ENCODE measurements around the gene CHRND. TPM values are rescaled to one million over a fixed set of nuclear protein-coding genes. Genes with fewer than 3 reads are reported as not detected.
A peak's percentile ranks its signal among the peaks of the same experiment; 100 is the strongest.

Gene CHRND
- total and polyA plus RNA-seq, 12 donors: 0.03 to 0.57 (median 0.17) TPM; not detected in 8

- no peaks in the 10 kb centered on the region for H3K36me3 ChIP-seq
- H3K4me1 ChIP-seq: peaks cover 5 to 39% (median 31%) of the 10 kb centered on the region in 9 donors
- H3K9me3 ChIP-seq: no peaks in the 10 kb centered on the region
- DNase-seq (peak; percentile 22 to 67), ATAC-seq (peak in 6 of 8 donors; percentile 33 to 68 (median 52))
- H3K4me3 ChIP-seq: peak overlapping the region in 9 of 10 donors; percentile 15 to 38 (median 23)
- intact Hi-C loops (cut with DNase I): loop anchor here (2.0 to 10.0 kb wide), 8 partner anchors 75 to 617 kb away; no protein-coding TSS in a partner anchor
- H3K27me3 ChIP-seq: peaks cover 20 to 85% (median 80%) of the 10 kb centered on the region in 7 donors
- TF ChIP-seq CTCF (IDR thresholded peaks at IDR 0.05): peak; percentile 81 to 95 (median 92)
- WGBS, 2 donors: 5 to 6% methylated on average over 55 to 66 of the region's 66 CpGs
- no peak overlapping the region for H3K27ac ChIP-seq
These were observed 3.9 kb upstream of the CHRND start for GRCh38 chr2:232521959-232522622.

- Histone ChIP-seq H3K4me1 (peaks cover 5 to 39% (median 31%) of the 10 kb centered on the region in 9 donors), H3K27me3 (peaks cover 20 to 82% (median 80%) of the 10 kb centered on the region in 7 donors), H3K27ac (no peak overlapping the region), H3K9me3 (no peaks in the 10 kb centered on the region), H3K36me3 (no peaks in the 10 kb centered on the region), H3K4me3 (peak overlapping the region in 5 of 10 donors; percentile 15 to 36 (median 21))
- no peak for TF ChIP-seq CTCF (IDR thresholded peaks at IDR 0.05)
- intact Hi-C loops (cut with DNase I): loop anchor here (2.0 to 10.0 kb wide), 8 partner anchors 76 to 618 kb away; no protein-coding TSS in a partner anchor
- 20 to 24% methylated on average over 46 of the region's 46 CpGs for WGBS, 2 donors
- ATAC-seq: no peak
- DNase-seq: no peak
These were observed 3.1 kb upstream of the CHRND start for GRCh38 chr2:232522623-232523401.

- Histone ChIP-seq H3K27ac (no peak overlapping the region), H3K27me3 (peaks cover 20 to 80% (median 75%) of the 10 kb centered on the region in 7 donors), H3K36me3 (no peaks in the 10 kb centered on the region), H3K4me3 (peak overlapping the region in 8 of 10 donors; percentile 37 to 48 (median 43)), H3K4me1 (peaks cover 5 to 39% (median 31%) of the 10 kb centered on the region in 9 donors), H3K9me3 (no peaks in the 10 kb centered on the region)
- ATAC-seq: peak in 1 of 8 donors; percentile 1
- DNase-seq: no peak
- intact Hi-C loops (cut with DNase I): loop anchor here (2.0 to 10.0 kb wide), 8 partner anchors 76 to 619 kb away; no protein-coding TSS in a partner anchor
- 10 to 14% methylated on average over 16 of the region's 16 CpGs for WGBS, 2 donors
- TF ChIP-seq CTCF (IDR thresholded peaks at IDR 0.05): no peak
These were observed 2.6 kb upstream of the CHRND start for GRCh38 chr2:232523402-232523681.

Data from heart right ventricle (tissue), 16 donors.